ENCODE measurements around the gene CST8. TPM values are rescaled to one million over a fixed set of nuclear protein-coding genes. Genes with fewer than 3 reads are reported as not detected.

The CST8 gene
- total and polyA plus RNA-seq, 11 donors, result not detected

GRCh38 chr20:23482138-23482537 is 8.8 kb upstream of the CST8 start:
- no peak for DNase-seq
- Histone ChIP-seq H3K36me3 (no peaks in the 10 kb centered on the region), H3K9me3 (peaks cover 0 to 5% (median 0%) of the 10 kb centered on the region in 12 donors), H3K27me3 (no peaks in the 10 kb centered on the region), H3K27ac (no peak overlapping the region), H3K4me1 (no peaks in the 10 kb centered on the region), H3K4me3 (no peak overlapping the region)
- WGBS, 4 donors, result 66 to 71% (median 67%) methylated on average over 2 of the region's 2 CpGs
- TF ChIP-seq POLR2A (IDR thresholded peaks at IDR 0.05) (no peak), CTCF (IDR thresholded peaks at IDR 0.05) (no peak)
- ATAC-seq, result no peak
- intact Hi-C loops (cut with DNase I), result no loop called here

- intact Hi-C loops (cut with DNase I), result no loop called here
- H3K27me3 ChIP-seq, result no peaks in the 10 kb centered on the region
Observed at GRCh38 chr20:23484081-23484480, 6.8 kb upstream of the CST8 start.

GRCh38 chr20:23488470-23488869 is 2.4 kb upstream of the CST8 start:
- no peak for ATAC-seq

More at GRCh38 chr20:23484081-23484480, 6.8 kb upstream of the CST8 start:
- no peak overlapping the region for H3K27ac ChIP-seq
- no peaks in the 10 kb centered on the region for H3K4me1 ChIP-seq
- ATAC-seq (no peak), DNase-seq (no peak)
- no peak for TF ChIP-seq CTCF (IDR thresholded peaks at IDR 0.05)
- no peak for TF ChIP-seq POLR2A (IDR thresholded peaks at IDR 0.05)
- H3K36me3 ChIP-seq, result no peaks in the 10 kb centered on the region
- H3K4me3 ChIP-seq, result no peak overlapping the region
- peaks cover 0 to 6% (median 0%) of the 10 kb centered on the region in 12 donors for H3K9me3 ChIP-seq
- whole genome bisulfite sequencing, 4 donors, result 58 to 66% (median 63%) methylated on average over 4 of the region's 4 CpGs

GRCh38 chr20:23488996-23489395 is 1.9 kb upstream of the CST8 start:
- intact Hi-C loops (cut with DNase I), result no loop called here
- DNase-seq (no peak), ATAC-seq (no peak)
- TF ChIP-seq CTCF (IDR thresholded peaks at IDR 0.05) (no peak), POLR2A (IDR thresholded peaks at IDR 0.05) (no peak)
- no peak overlapping the region for H3K4me3 ChIP-seq
- no peaks in the 10 kb centered on the region for H3K4me1 ChIP-seq
- H3K36me3 ChIP-seq, result no peaks in the 10 kb centered on the region
- no peak overlapping the region for H3K27ac ChIP-seq
- H3K9me3 ChIP-seq, result peaks cover 0 to 6% (median 0%) of the 10 kb centered on the region in 12 donors
- H3K27me3 ChIP-seq, result no peaks in the 10 kb centered on the region
- WGBS, 4 donors, result 55 to 63% (median 62%) methylated on average over 3 of the region's 3 CpGs

More at GRCh38 chr20:23488470-23488869, 2.4 kb upstream of the CST8 start:
- no peak overlapping the region for H3K4me3 ChIP-seq
- TF ChIP-seq CTCF (IDR thresholded peaks at IDR 0.05) (no peak), POLR2A (IDR thresholded peaks at IDR 0.05) (no peak)
- intact Hi-C loops (cut with DNase I), result no loop called here
- H3K4me1 ChIP-seq, result no peaks in the 10 kb centered on the region
- 82 to 90% (median 85%) methylated on average over 2 of the region's 2 CpGs for WGBS, 4 donors
- H3K27ac ChIP-seq, result no peak overlapping the region
- peaks cover 0 to 6% (median 0%) of the 10 kb centered on the region in 12 donors for H3K9me3 ChIP-seq
- no peaks in the 10 kb centered on the region for H3K27me3 ChIP-seq
- DNase-seq, result no peak
- no peaks in the 10 kb centered on the region for H3K36me3 ChIP-seq
